Spleen (tissue), 11 donors: Measurements from ENCODE around the gene OR56B1. TPM values are rescaled to one million over a fixed set of nuclear protein-coding genes. Genes with fewer than 3 reads are reported as not detected.
"Not testable (repeated sequence)": the region's sequence is repeated elsewhere in the genome, so short reads cannot be mapped to it uniquely, and the experiment has no call there.

Source experiments
- DNase-seq: peaks from one replicate; pipeline ENCODE4 v3.0.0-alpha.2; 2020
- H3K27ac ChIP-seq, 8 donors: fragments of 200-600 bp; sonication (generic) in 7 of 8; 1 replicate in 4 of 8; 2 replicates in 4 of 8; pipeline versions ENCODE4 v1.5.0 to v1.8.0; 2016 to 2021; ENCODE audit warnings: inconsistent platforms in 4 of 8, mild to moderate bottlenecking in 4 of 8, moderate library complexity in 1 of 8
- H3K27me3 ChIP-seq, 7 donors: fragments of 200-600 bp; sonication (generic) in 6 of 7; replicated peaks in 1 of 7; 1 replicate in 4 of 7; 2 replicates in 3 of 7; pipeline versions ENCODE4 v1.5.0 to v1.8.0; 2016 to 2021; ENCODE audit warnings: inconsistent platforms in 3 of 7, mild to moderate bottlenecking in 1 of 7
- H3K36me3 ChIP-seq, 6 donors: fragments of 200-600 bp; sonication (generic) in 5 of 6; 1 replicate in 4 of 6; 2 replicates in 2 of 6; pipeline versions ENCODE4 v1.5.0 to v1.8.0; 2016 to 2021; ENCODE audit warnings: inconsistent platforms in 2 of 6
- H3K4me1 ChIP-seq, 6 donors: fragments of 200-600 bp; sonication (generic) in 5 of 6; 1 replicate in 3 of 6; 2 replicates in 3 of 6; pipeline versions ENCODE4 v1.5.0 to v1.8.0; 2016 to 2021; ENCODE audit warnings: inconsistent platforms in 3 of 6
- H3K4me3 ChIP-seq, 8 donors: fragments of 200-600 bp; sonication (generic) in 7 of 8; 1 replicate in 4 of 8; 2 replicates in 4 of 8; pipeline versions ENCODE4 v1.5.0 to v1.8.0; 2016 to 2021; ENCODE audit warnings: inconsistent platforms in 4 of 8, mild to moderate bottlenecking in 4 of 8, moderate library complexity in 2 of 8
- H3K9me3 ChIP-seq, 8 donors: fragments of 200-600 bp; sonication (generic) in 7 of 8; 1 replicate in 4 of 8; 2 replicates in 4 of 8; pipeline versions ENCODE4 v1.5.0 to v1.8.0; 2016 to 2021; ENCODE audit warnings: inconsistent platforms in 4 of 8
- POLR2A ChIP-seq, 3 donors: fragments of 450-650 bp; IDR thresholded peaks; one replicate each; pipeline ENCODE4 v1.5.1; 2017; ENCODE audit warnings: antibody characterized with exemption in 3 of 3, mild to moderate bottlenecking in 1 of 3
- POLR2AphosphoS5 ChIP-seq, 3 donors: sonication (generic); formaldehyde crosslinking; IDR thresholded peaks; one replicate each; pipeline ENCODE4 v1.5.1; 2017; ENCODE audit warnings: antibody characterized with exemption in 3 of 3
- WGBS, 5 donors: extraction: QIAGEN DNeasy Blood & Tissue Kit in 3 of 5; methylation state at CpG; one replicate each; pipeline versions ENCODE4 v1.1.5 to v1.1.7; 2013 to 2018; 5-methylcytosine and 5-hydroxymethylcytosine counted together
- intact Hi-C: fragments of 100-400 bp; cut with DNase I; formaldehyde crosslinking; loops from one replicate; pipeline ENCODE4 v1.15.0; 2023; ENCODE audit warnings: low total_unique reads
- polyA plus RNA-seq, 3 donors: library from polyadenylated mRNA; stranded (reverse); fragments of 200-250 nt; gene quantifications; one replicate each; pipeline ENCODE4 v1.2.1, GENCODE V29; 2013
- total RNA-seq, 7 donors: library from RNA; depleted of rRNA in 3 of 7; stranded (reverse); fragments of >200 nt in 3 of 7; fragmentation: NEBNext Ultra II Directional in 4 of 7; extraction: Animal tissue kit (Norgen Biotek cat#: 25700) in 4 of 7; gene quantifications; one replicate each; pipeline versions ENCODE4 v1.1.0 to v1.2.1, GENCODE V29; 2016 to 2021
- TF ChIP-seq, protein P1 (sequence below), 11 experiments: fragments of 200-600 bp in 7 of 11; fragments of 450-650 bp in 4 of 11; sonication (generic) in 4 of 11; IDR thresholded peaks in 8 of 11; conservative IDR thresholded peaks in 3 of 11; 1 replicate in 7 of 11; 2 replicates in 4 of 11; pipeline versions ENCODE4 v1.4.0 to v1.8.0; 2016 to 2021; ENCODE audit warnings: antibody characterized with exemption in 11 of 11, inconsistent platforms in 4 of 11, mild to moderate bottlenecking in 1 of 11
- donor health status: healthy with polysubstance abuse.
- donor health status: DM: no; HTN: no; CAD: no; lungs with moderate emphysema.
- donor health status: DM: no; HTN: no; CAD: no.
- donor health status: Bipolar disorder and iron deficiency.
- donor health status: healthy.
- donor health status: DM: no; HTN: no; CAD: no.
- donor health status: DM: yes; HTN: yes; CAD: no.

The OR56B1 gene
- total and polyA plus RNA-seq, 10 donors = 0.06 to 1.8 (median 0.58) TPM

DNA sequence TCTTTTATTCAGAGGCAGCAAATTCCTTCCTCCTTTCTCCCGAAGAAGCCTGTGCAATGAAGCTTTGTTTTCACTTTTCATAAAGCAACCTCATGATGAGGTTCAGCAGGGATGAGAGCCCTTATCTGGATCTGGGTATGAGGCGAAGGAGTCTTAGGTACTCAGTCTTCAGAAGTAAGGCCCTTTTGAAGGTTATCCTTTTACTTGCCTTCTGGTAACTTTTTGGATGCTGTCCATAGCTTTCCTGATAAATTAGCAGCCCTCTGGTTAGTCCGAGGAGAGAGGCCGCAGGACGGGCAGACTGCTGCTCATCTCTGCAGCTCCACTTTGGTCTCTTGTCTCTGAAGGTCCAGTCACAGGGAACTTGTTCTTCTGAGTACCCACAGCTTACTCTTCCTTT is 45.5 kb upstream of the OR56B1 start:
- peak in 1 of 3 donors; percentile 10 for TF ChIP-seq POLR2AphosphoS5 (IDR thresholded peaks at IDR 0.05)
- TF ChIP-seq, protein P1, sequence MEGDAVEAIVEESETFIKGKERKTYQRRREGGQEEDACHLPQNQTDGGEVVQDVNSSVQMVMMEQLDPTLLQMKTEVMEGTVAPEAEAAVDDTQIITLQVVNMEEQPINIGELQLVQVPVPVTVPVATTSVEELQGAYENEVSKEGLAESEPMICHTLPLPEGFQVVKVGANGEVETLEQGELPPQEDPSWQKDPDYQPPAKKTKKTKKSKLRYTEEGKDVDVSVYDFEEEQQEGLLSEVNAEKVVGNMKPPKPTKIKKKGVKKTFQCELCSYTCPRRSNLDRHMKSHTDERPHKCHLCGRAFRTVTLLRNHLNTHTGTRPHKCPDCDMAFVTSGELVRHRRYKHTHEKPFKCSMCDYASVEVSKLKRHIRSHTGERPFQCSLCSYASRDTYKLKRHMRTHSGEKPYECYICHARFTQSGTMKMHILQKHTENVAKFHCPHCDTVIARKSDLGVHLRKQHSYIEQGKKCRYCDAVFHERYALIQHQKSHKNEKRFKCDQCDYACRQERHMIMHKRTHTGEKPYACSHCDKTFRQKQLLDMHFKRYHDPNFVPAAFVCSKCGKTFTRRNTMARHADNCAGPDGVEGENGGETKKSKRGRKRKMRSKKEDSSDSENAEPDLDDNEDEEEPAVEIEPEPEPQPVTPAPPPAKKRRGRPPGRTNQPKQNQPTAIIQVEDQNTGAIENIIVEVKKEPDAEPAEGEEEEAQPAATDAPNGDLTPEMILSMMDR (IDR thresholded peaks at IDR 0.05 in 8 of 11, conservative IDR thresholded peaks at IDR 0.05 in 3 of 11) = no peak

DNA sequence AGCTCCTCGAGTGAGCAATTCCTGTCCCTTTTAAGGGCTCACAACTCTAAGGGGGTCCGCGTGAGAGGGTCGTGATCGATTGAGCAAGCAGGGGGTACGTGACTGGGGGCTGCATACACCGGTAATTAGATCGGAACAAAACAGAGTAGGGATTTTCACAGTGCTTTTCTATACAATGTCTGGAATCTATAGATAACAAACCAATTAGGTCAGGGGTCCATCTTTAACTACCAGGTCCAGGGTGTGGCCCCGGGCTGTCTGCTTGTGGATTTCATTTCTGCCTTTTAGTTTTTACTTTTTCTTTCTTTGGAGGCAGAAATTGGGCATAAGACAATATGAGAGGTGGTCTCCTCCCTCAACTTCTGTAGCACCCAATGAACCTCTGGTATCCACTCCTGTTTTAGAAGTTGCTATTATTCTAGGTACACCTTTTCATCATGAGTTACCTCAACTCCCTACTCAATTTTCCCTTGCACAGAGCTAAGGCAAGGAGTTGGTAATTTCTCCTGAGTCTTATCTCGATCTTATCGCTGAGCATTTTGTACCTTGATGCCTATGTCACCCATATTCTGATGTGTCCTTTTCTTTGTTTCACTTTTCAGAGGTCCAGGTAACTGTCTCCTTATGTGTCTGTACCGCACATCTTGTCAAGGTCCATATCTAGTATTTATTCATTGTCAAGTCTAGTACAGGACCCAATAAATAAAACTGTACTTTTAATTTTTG is 44.8 kb upstream of the OR56B1 start:
- not testable (repeated sequence) for H3K27me3 ChIP-seq, DNase-seq, H3K9me3 ChIP-seq
- 12 to 25% (median 17%) methylated on average over 12 of the region's 12 CpGs for WGBS, 5 donors
- Histone ChIP-seq H3K36me3 (peaks cover 0 to 35% (median 5%) of the 10 kb centered on the region in 6 donors), H3K4me3 (peak overlapping the region; percentile 41 to 74 (median 70)), H3K27ac (peak overlapping the region; percentile 87 to 97 (median 95)), H3K4me1 (peaks cover 25 to 70% (median 54%) of the 10 kb centered on the region in 6 donors)
- intact Hi-C loops = loop anchor here (10.0 kb wide), 1 partner anchor 67 kb away; the partner anchor contains the start of gene TRIM34

More for the DNA sequence above, 45.5 kb upstream of the OR56B1 start:
- H3K4me3 ChIP-seq = peak overlapping the region; percentile 41 to 74 (median 70)
- H3K4me1 ChIP-seq = peaks cover 25 to 68% (median 50%) of the 10 kb centered on the region in 6 donors
- WGBS, 5 donors = 1 to 6% (median 4%) methylated on average over 5 of the region's 5 CpGs
- peak overlapping the region; percentile 87 to 97 (median 95) for H3K27ac ChIP-seq
- H3K9me3 ChIP-seq = no peaks in the 10 kb centered on the region
- intact Hi-C loops = loop anchor here (10.0 kb wide), 1 partner anchor 66 kb away; the partner anchor contains the start of gene TRIM34
- no peak for DNase-seq
- H3K36me3 ChIP-seq = peaks cover 0 to 28% (median 0%) of the 10 kb centered on the region in 6 donors
- no peaks in the 10 kb centered on the region for H3K27me3 ChIP-seq

DNA sequence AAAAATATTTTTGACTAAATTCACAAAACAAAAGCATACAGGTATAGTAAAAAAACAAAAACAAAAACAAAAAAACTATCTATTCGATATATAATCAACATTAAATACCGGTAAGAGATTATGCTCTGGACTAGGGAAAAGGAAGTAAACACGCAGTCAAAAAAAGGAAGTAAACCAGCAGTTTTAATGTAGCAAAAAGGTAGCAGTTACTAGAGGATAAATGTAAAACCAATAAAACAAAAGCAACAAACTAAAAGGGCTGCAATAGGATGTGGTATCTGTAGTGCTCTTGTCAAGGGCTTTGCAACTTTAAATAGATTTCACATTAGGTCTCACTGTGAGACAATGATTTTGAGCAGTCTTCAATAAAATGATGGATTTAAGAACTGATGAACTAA is 44.3 kb upstream of the OR56B1 start:
- H3K27ac ChIP-seq = peak overlapping the region; percentile 87 to 97 (median 95)

DNA sequence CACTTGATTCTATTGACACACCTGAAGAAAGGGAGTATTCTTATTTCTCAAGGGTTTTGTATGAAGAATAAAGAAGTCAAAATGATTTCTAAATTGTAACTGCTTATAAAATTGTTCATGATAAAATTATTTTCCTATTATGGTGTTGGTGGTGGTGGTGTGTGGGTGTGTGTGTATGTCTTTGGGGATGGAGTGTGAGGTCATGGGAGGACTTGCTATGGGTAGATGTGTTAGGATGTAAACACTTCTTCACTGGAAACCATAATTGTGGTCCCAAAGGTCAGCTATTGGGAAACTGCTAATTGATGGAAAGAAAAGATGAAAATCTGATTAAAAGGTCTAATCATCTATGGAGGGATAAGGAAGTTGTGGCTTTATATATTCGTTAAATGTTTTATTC is 41.6 kb upstream of the OR56B1 start:
- WGBS, 5 donors = 42 to 53% (median 45%) methylated on average over 1 of the region's 1 CpG
- intact Hi-C loops = loop anchor here (10.0 kb wide), 1 partner anchor 70 kb away; the partner anchor contains the start of gene TRIM34
- H3K4me3 ChIP-seq = peak overlapping the region in 1 of 8 donors; percentile 19
- TF ChIP-seq POLR2AphosphoS5 (IDR thresholded peaks at IDR 0.05) (no peak), POLR2A (IDR thresholded peaks at IDR 0.05) (no peak)
- TF ChIP-seq, protein P1 (IDR thresholded peaks at IDR 0.05 in 8 of 11, conservative IDR thresholded peaks at IDR 0.05 in 3 of 11) = no peak
- no peaks in the 10 kb centered on the region for H3K27me3 ChIP-seq
- peaks cover 16 to 81% (median 46%) of the 10 kb centered on the region in 6 donors for H3K4me1 ChIP-seq
- peaks cover 13 to 68% (median 31%) of the 10 kb centered on the region in 6 donors for H3K36me3 ChIP-seq
- H3K9me3 ChIP-seq = no peaks in the 10 kb centered on the region
- H3K27ac ChIP-seq = peak overlapping the region in 1 of 8 donors; percentile 25
- DNase-seq = no peak

More for the DNA sequence above, 44.3 kb upstream of the OR56B1 start:
- no peak for TF ChIP-seq POLR2AphosphoS5 (IDR thresholded peaks at IDR 0.05)
- TF ChIP-seq, protein P1 (IDR thresholded peaks at IDR 0.05 in 8 of 11, conservative IDR thresholded peaks at IDR 0.05 in 3 of 11) = no peak
- TF ChIP-seq POLR2A (IDR thresholded peaks at IDR 0.05) = no peak
- Histone ChIP-seq H3K36me3 (peaks cover 1 to 41% (median 10%) of the 10 kb centered on the region in 6 donors), H3K4me3 (peak overlapping the region; percentile 41 to 74 (median 70)), H3K4me1 (peaks cover 25 to 75% (median 56%) of the 10 kb centered on the region in 6 donors), H3K9me3 (no peaks in the 10 kb centered on the region), H3K27me3 (no peaks in the 10 kb centered on the region)
- 5 to 24% (median 8%) methylated on average over 3 of the region's 3 CpGs for WGBS, 5 donors
- intact Hi-C loops = loop anchor here (10.0 kb wide), 1 partner anchor 67 kb away; the partner anchor contains the start of gene TRIM34
- DNase-seq = no peak
